Left renal cortex interstitium (tissue), 4 donors: ENCODE data around the gene SLC43A2. TPM values are rescaled to one million over a fixed set of nuclear protein-coding genes. Genes with fewer than 3 reads are reported as not detected.
"Not testable (repeated sequence)": the region's sequence is repeated elsewhere in the genome, so short reads cannot be mapped to it uniquely, and the experiment has no call there.

Experiments used
- DNase-seq, 4 donors: peaks; one replicate each; pipeline ENCODE4 v3.0.0-alpha.2; 2013; ENCODE audit warnings: low read depth in 4 of 4, low spot score in 2 of 4, missing footprints in 1 of 4
- polyA plus RNA-seq, 4 donors: library from polyadenylated mRNA; unstranded; fragments of 120-200 nt; gene quantifications; one replicate each; pipeline ENCODE4 v1.2.1, GENCODE V29; 2013; ENCODE audit not compliant: insufficient read length in 4 of 4

Gene SLC43A2
- 10 to 100 TPM; 31.9 to 35.8 (median 33.5) TPM for polyA plus RNA-seq

DNA sequence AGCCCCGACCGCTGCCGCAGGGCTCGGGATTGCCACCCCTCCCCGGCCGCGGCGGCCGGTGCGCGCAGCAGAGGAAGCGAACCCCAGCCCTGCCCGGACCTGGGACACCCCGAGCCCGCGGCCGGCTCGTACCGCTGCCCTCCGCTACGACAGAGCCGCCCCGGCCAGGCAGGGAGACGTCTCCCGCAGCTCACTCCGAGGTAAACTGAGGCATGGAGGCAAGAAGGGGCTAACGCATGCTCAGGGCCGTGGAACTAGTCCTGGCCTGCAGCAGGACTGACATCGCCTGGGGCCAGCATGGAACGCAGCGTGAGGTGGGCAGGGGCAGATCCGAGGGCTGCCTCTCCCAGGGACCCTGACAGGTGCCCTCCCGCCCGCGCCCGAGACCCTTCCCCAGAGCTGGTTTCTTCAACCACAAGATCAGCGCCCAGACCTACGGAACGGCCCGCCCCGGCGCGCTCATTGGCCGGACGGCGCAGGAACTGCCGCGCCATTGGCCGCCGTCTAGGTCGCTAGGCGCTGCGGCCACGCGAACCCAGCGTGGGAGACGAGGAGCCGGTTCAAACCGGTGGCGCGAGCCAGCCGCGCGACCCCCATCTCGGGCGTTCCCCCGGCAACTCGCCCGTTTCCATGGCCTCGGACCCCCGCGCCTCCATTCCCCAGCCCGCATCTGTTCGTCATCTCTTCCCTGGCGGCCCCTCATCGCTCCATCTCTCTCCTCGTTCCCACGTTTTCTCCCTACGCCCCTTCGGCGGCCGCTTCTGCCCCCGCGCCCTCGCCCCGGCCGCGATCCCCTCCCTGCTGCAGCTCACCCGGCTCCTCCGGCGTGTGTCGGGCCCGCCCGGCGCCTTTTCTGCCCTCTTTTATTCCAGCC is at the start of gene SLC43A2:
SLC43A2 (minus strand) TSS at position 853 of the 874 bp plus-strand sequence. CDS start 960 bp downstream, outside the sequence.
- peak in 2 of 4 donors; percentile 78 to 83 for DNase-seq

DNA sequence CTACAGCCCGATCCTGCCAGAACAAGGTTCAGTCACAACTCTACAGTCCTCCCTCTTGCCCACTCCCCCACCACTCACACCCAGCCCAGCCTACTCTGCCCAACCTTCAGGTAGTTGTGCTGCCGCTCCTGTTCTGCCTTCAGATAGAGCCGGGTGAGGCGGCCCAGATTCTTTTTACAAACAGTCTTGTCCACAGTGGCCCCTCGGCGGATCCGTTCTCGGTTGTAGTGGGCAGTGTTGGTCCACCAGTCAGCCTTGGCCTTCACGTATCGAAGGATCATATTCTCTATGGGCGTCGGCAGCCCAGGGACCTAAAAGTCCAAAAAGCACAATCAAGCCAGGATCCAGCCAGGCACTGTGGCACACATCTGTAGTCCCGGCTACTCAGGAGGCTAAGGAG is 47.8 kb upstream of the SLC43A2 start:
- DNase-seq: no peak

DNA sequence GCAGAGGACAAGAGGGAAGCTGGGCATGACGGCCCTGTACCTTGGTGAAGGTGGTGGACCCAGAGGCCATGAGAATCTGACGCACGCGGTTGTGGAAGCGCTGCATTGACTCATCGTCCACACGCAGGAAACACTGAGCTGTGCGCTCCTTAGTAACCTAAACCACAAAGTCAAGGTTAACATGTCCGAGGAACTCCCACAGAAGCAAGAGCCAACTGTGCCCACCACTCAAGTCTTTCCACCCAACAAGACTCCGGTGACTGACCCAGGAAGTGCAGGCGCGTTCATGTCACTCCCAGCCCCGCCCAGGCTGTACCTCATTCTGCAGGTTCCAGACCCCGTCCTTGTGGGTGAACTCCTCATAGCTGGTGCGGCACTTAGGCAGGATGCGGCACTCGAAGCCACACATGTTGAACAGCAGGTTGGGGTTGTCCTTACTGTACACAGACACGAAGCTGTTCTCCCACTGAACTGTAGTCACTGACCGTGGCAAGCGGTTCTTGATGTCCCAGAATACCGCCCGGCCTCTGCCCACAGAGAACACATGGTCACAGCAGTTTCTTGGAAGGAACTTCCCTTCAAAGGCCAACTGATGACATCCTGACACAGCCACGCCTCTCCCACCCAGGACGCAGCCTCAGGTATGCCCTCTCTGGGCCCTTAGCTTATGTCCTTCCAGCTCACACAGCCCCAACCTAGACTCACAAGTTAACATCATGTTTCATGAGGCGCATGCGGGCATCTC is 44.6 kb upstream of the SLC43A2 start:
- no peak for DNase-seq

DNA sequence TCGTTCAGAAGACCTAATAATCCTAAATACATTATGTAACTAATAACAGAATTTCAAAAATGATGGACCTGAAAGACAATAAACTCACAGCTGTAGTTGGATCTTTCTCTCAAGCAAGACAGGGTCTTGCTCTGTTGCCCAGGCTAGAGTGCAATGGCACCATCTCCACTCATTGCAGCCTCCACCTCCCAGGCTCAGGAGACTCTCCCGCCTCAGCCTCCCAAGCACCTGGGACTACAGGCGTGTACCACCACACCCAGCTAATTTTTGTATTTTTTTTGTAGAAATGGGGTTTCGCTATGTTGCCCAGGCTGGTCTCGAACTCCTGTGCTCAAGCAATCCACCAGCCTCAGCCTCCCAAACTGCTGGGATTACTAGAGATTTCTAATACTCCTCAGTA is 35.3 kb upstream of the SLC43A2 start:
- DNase-seq: not testable (repeated sequence)

DNA sequence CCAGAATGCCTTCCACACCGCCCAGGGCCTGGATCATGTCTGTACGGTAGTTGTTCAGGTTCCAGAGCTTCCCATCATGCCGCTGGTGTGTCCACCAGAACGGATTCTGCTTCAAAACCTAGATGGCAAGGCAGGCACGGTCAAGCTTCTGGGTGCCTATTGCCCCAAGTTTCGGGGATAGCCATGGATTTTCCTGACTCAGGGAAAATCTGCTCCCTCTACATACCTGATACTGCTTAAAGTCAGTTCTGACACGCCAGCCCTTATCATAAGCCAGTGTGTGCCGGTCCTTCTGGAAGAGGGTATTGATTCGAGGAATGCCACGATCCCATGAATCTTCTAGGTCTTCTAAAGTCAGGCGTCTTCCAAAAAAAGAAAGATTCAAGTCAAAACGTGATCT is 32.4 kb upstream of the SLC43A2 start:
- no peak for DNase-seq

DNA sequence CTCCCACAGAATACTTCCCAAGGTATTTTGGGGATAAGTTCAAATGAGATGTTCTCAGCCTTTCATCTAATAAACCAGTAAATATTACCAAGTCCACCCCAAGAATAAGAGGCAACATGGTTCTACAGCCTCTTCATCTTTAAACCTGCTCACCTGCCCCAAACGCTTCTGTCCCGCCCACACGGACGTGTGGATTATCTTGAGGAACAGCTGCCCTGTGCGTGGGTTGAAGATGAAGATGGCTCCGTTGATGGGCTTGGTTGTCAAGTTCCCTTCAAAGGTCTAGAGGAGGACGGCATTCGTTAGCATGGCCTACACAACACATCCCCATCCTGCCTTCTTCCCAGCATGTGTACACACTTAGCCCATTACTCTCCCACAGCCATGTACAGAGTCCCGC is 29.5 kb upstream of the SLC43A2 start:
- DNase-seq: no peak

DNA sequence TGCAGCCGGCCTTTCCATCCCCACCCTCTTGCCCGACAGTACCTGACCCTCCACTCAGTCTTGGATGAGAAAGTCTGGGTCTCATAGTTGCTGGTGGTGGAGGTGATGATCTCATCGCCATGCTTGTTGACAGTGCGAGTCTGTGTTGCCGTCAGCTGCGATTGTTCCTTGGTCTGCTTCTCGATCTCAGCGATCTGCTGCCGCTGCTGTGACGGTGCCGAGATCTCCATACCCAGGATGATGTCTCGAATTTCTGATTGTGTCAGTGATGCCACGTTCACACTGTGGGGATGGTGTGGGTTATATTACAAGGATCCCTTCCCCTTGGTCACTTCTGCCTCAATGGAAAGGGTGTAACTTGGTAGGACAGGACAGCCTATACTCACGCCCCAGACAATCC is 25.1 kb upstream of the SLC43A2 start:
- DNase-seq: no peak

DNA sequence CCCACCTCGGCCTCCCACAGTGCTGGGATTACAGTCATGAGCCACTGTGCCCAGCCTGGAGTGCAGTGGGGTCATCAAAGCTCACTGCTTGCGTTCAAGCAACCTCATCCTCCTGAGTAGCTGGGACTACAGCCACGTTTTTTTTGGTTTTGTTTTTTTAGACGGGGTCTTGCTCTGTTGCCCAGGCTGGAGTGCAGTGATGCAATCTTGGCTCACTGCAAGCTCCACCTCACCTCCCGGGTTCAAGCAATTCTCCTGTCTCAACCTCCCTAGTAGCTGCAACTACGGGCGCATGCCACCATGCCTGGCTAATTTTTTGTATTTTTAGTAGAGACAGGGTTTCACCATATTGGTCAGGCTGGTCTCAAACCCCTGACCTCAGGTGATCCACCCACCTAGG is 24.2 kb upstream of the SLC43A2 start:
- not testable (repeated sequence) for DNase-seq

DNA sequence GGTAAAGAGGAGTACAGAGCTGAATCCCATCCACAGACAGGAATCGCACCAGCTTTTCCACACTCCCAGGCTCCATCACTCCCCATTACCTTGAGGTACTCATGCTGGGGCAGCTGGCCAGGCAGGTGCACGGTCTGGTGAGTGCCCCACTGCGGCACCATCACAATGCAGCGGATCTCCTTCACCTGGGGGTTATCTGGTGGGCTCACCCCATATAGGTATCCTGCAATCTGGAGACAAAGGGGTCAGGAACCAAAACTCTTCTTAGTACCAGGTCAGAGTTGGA is 22.9 kb upstream of the SLC43A2 start:
- no peak for DNase-seq

DNA sequence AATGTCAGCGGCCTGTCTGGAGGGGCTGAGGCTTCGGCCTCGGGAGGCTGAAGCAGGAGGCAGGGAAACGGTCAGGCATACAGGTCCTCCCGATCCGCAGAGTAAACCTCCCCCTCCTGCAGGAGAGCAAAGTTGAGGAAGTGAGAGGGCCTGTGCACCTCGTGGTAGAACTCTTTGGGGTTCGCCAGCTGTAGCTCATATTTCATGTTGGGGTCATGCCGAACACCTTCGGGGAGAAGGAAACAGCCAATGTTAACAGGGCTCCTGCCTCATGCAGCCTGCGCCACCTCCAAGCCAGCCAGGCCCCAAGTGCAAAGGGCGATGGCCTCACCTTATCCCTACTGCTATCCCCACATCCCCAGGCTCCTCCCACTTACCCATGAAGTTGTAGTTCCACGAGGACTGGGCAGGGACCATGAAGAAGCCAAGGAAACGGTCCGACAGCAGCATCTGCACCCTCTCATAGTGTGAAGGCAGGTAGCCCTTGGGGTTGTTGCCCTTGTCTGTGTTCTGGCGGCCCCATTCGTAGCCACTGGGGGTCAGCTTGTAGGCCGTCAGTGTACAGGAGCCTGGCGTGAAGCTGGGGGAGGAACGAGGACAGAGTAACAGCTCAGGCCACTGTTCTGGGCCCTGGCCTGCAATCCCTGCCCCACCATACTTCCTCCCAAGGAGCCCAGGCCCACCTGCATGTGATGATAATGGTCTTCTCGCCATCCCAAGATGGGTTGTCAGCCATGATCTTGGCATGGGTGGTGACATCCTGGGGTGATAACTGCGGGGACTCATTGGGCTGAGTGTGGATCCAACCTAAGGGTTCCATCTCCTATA is 22.3 kb upstream of the SLC43A2 start:
- no peak for DNase-seq

DNA sequence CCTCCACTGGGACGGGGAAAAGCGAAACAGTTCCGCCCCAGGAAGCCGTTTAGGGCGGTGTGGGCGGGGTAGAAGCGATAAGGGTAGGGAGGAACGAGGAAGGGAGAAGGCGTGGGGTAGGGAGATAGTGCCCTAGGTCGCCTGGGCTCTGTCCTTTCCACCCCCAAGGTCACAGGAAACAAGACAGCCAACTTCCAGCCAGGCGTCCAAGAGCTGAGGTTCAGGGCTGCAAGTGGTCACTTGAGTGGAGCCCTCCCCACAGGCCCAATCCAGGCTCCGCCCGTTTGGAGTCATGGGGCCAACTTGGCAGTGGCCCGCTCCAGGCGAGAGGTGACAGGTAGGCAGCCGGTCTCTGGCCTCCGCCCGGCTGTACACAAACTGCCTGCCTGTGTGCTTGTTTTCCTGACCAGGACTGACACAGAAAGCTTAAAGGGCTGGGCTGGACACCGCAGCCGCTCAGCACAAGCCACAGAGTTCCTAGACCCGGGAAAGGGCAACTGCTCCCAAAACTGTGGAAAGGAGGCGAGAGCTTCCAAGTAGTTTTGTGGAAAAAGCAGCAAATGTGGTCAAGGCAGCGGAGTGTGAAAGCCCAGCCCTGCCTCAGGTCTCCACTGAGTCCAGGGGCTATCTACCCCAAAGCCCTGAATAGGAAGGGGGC is 21.3 kb upstream of the SLC43A2 start, which contains the start of gene RILP:
RILP (minus strand) TSS at position 23 of the 658 bp plus-strand sequence. CDS start 62 bp downstream, outside the sequence.
- no peak for DNase-seq

DNA sequence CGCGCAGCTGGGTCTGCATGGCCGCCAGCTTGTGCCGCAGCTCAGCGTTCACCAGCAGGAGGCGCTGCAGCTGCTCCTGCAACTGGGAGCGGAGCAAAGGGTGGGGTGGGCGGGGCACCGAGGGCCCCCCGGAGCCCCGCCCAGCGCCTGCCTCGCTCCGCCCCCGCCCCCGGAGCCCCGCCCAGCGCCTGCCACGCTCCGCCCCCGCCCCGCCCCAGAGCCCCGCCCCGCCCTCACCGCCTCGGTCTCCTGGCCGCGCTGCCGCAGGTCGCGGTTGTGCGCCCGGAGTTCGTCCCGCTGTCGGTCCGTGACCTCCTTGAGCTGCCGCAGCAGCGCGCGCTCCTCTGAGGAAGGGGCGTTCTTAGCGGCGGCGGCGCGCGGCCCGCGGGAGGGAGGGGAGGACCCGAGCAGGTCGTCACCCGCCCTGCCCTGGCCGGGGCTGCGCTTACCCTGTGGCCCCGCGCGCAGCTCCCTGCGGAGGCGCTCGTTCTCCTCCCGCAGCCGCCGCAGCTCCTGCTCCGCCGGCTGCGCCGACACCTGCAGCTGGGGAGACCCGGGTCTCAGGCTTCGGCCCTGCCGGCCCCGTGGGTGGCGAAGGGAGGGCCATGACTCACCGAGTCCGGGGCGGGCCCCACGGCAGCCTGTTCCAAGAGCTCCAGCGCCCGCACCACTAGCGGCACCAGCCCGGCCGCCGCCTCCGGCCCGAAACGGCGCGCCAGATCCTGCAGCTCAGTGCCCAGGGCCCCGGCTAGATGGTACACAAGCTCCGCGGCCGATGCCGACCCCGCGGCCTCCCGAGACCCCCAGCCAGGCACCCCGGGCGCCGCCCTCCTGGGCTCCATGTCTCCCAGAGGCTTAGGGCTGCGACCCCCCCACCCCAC is 20.6 kb upstream of the SLC43A2 start:
- peak; percentile 71 to 90 (median 86) for DNase-seq

DNA sequence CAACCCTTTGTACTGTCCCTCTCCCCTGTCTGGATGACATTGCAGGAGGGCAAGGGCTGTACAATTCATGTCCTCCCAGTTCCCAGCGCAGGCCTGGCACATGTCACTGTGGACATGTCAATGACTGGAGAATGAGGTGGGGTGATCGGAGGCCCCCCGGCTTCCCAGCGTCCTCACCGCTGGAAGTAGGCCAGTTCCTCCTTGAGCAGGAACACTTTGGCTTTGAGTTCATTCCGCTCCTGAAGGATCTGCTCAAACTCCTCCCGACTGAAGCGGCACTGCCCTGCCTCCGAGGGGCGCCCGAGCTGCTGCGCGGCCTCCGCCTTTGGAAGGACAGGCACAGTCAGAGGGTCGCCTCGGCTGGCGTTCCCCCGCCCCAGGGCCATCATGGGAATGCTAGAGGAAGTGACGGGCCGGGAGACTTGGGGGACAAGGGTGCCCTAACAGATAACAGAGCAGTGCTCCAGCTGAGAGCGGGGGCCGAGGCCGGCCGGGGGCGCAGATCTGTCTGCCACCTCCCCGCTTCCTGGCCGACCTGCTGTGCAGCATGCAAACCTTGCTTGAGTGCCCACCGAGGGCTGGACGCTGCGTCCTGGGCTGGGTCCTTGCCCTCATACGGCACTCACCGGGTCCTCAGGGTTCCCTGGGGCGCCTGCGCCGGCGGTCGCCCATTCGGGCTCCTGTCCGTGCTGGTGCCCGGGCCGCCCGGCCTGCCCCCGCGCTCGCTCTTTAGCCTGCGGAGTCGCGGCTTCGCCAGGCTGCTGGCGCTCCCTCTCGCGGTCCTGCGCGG is 19.7 kb upstream of the SLC43A2 start:
- DNase-seq: no peak

DNA sequence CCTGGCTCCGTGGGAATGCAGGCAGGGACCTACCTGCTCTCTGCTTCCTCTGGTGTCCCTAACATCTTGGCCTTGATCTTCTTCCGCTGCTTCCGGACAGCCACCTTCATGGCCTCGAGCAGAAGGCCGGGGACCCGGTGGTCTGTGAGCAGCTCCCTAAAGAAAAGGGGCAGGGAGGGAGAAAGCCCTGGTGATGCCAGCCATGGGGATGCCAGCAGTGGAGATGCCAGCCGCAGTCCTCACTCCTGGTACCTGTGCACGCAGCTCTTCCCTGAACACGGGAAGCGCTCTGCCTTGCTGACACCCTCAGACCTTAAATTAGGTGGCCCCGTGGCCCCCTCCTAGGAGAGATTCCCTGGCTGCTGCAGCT is 19.2 kb upstream of the SLC43A2 start:
- no peak for DNase-seq

DNA sequence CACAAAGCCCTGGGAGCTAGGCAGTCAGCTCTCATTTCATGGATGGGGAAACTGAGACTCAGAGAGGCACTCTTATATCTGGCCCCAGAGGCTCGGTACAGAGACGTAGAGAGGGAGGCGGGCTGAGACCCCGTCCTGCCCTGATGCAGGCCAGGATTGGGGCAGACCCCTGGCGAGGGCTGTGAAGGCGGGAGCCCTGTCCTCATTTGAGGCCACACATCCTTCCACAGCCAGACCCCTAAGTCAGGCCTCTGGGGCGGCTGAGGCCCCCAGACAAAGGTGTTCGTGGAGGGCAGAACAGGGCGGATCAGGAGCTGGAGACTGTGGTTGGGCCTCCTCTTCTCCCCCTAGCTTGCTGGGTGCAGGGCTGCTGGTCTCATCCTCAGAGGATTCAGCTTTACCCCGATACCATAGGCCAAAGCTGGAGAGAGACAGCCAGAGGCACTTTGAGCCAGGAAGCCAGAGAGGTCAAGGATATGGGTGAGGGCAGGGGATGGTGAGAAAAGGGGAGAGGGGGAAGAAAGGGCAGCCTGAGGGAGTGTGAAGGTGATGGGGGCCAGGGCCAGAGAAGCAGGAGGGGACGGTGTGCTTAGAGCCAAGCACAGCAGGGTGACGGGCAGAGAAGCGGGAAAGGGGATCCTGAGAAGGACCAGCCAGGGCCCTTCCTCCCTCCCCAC is 17.7 kb upstream of the SLC43A2 start:
- DNase-seq: no peak

DNA sequence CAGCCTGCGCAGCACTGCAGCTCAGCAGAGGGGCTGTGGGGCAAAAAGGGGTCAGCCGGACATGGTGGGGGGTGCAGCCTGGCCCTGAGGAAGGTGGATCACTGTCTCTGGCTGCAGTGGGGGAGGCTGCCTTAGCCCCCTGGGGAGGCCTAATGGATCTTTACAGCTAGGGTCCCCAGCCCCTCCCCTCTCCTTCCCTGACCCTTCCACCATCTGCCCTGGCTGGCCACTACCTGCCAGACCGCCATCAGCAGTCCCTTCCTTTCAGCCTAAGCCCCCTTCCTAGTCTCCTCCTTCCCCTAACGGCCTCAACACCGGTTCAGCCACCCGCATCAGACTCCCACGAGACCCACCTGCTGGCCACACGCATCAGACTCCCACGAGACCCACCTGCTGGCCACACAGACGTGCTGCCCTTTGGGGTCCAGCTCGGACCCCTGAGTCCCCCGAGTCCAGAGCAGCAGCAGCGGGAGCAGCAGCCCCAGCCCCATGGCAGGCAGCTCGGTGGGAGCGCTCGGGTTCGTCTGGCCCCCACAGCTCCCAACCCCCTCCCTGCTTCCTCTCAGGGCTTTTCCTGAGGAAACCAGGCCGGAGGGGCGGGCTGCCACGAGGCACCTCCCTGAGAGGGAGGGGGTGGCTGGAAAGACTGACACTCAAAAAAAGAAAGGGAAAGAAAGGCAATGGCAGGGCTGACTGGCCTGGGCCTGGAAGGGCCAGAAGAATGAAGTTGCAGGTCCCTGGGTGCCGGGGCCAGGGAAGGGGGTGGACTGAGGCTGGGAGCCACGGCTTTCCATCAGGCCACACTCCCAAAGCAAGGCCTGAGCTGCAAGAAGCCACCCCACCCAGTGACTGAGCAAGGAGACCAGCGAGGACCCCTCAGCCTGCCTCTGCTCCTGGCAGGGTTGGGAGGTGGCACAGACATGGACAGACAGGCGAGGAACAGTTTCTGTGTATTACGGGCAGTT is 16.9 kb upstream of the SLC43A2 start, which contains the start of gene SCARF1:
SCARF1 (minus strand) TSS at position 526 of the 965 bp plus-strand sequence; CDS start at position 491, 35 bp downstream.
- no peak for DNase-seq
